Bronchial epithelial cell (primary cell): ENCODE measurements around the gene WNK2. TPM values are rescaled to one million over a fixed set of nuclear protein-coding genes. Genes with fewer than 3 reads are reported as not detected.

Experiments used
- DNase-seq: peaks from one replicate; pipeline ENCODE4 v3.0.0-alpha.2; 2010; ENCODE audit warnings: low read depth
- FAIRE-seq: peaks from 2 replicates; lab custom pipeline; 2011; peaks lifted over from hg19 to GRCh38; lab: Jason Lieb, UNC
- H3K27me3 ChIP-seq: 2 replicates; pipeline ENCODE4 v1.5.1; 2011; ENCODE audit warnings: low read length; ENCODE audit not compliant: control insufficient read depth, insufficient read depth
- H3K36me3 ChIP-seq: 2 replicates; pipeline ENCODE4 v1.5.1; 2011; ENCODE audit warnings: low read length; ENCODE audit not compliant: control insufficient read depth, insufficient read depth
- H3K4me3 ChIP-seq: 2 replicates; pipeline ENCODE4 v1.5.1; 2011; ENCODE audit warnings: mild to moderate bottlenecking, low read depth, low read length, control low read depth
- total RNA-seq: library from RNA; depleted of rRNA; stranded (reverse); fragments of >200 nt; gene quantifications from 2 replicates; pipeline ENCODE4 v1.2.1, GENCODE V29; 2014
- TF ChIP-seq, protein P1 (sequence below): IDR thresholded peaks from 2 replicates; pipeline ENCODE4 v1.5.1; 2011; ENCODE audit warnings: mild to moderate bottlenecking, moderate library complexity, low read length, control low read depth, inconsistent platforms; ENCODE audit not compliant: insufficient read depth, severe bottlenecking

WNK2 gene
- total RNA-seq, 1 donor from 2014 or later: under 0.01 TPM

DNA sequence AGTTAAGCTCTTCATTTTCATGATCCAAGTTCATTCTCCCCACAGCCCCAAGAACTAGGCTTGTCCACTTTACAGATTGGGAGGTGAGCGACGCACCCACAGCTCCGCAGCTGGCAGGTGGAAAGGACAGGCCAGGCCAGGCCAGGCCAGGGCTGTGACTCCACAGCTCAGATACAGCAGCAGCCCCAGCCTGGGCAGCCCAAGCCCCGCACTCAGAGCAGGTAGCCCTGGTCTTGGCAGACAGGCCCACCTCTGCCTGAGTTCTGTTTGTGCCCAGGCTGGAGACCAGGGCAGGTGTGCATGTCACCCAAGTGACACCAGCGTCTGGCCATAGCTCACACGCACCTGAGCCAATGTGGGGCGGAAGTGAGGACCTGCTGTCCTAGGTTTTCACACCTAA is 124.7 kb downstream of the WNK2 start:
- no peak for FAIRE-seq

DNA sequence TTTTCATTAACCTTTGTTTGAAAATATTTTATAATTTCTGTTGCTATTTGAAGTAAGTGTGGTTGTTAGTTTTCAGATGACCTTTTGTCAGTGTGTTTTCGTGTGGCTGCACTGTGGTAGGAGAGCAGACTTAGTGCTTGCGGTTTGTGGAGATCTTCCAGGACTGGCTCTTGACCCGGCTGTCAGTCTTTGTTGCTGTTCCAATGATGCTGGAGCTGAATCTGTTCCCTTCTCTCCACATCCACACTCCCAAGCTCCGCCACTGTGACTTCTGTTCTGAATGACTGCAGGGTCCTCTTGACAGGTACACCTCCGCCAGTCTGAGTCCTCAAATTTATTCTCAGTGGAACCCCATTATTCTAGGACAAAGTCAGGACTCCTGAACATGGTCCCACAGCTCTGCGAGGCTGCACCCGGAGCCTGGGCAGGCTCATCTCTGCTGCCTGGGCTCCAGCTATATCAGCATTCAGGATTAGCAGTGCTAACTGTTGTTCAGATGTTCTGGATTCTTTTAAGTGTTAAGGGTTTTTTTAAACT is 126.0 kb downstream of the WNK2 start:
- H3K36me3 ChIP-seq: no peaks in the 10 kb centered on the region
- no peak overlapping the region for H3K4me3 ChIP-seq
- DNase-seq (no peak), FAIRE-seq (no peak)
- peaks cover 5% of the 10 kb centered on the region for H3K27me3 ChIP-seq
- TF ChIP-seq, protein P1, sequence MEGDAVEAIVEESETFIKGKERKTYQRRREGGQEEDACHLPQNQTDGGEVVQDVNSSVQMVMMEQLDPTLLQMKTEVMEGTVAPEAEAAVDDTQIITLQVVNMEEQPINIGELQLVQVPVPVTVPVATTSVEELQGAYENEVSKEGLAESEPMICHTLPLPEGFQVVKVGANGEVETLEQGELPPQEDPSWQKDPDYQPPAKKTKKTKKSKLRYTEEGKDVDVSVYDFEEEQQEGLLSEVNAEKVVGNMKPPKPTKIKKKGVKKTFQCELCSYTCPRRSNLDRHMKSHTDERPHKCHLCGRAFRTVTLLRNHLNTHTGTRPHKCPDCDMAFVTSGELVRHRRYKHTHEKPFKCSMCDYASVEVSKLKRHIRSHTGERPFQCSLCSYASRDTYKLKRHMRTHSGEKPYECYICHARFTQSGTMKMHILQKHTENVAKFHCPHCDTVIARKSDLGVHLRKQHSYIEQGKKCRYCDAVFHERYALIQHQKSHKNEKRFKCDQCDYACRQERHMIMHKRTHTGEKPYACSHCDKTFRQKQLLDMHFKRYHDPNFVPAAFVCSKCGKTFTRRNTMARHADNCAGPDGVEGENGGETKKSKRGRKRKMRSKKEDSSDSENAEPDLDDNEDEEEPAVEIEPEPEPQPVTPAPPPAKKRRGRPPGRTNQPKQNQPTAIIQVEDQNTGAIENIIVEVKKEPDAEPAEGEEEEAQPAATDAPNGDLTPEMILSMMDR: no peak

More for the DNA sequence above, 124.7 kb downstream of the WNK2 start:
- peaks cover 3% of the 10 kb centered on the region for H3K27me3 ChIP-seq
- no peak for DNase-seq
- no peak overlapping the region for H3K4me3 ChIP-seq
- no peaks in the 10 kb centered on the region for H3K36me3 ChIP-seq
- TF ChIP-seq, protein P1: no peak

DNA sequence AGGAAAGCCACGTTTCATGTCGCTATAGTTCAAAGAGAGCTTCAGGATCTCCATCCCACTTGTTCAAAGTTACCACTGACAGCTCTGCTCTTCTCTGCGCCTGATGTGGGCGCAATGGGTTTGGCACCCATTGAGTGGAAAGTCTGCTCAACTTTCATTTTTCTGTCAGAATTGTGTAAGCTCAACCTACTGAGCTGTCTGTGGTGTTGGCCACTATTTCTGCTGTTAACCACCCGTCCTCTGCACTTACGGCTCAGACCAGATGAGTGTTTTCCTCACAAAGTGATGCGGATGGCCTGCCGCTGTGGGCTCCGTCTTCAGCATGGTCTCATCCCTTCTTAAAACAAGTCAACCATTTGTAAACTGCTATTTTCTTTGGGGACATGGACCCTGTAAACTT is 131.2 kb downstream of the WNK2 start:
- peaks cover 8% of the 10 kb centered on the region for H3K27me3 ChIP-seq
- TF ChIP-seq, protein P1: no peak
- H3K4me3 ChIP-seq: no peak overlapping the region
- DNase-seq (no peak), FAIRE-seq (no peak)
- no peaks in the 10 kb centered on the region for H3K36me3 ChIP-seq

DNA sequence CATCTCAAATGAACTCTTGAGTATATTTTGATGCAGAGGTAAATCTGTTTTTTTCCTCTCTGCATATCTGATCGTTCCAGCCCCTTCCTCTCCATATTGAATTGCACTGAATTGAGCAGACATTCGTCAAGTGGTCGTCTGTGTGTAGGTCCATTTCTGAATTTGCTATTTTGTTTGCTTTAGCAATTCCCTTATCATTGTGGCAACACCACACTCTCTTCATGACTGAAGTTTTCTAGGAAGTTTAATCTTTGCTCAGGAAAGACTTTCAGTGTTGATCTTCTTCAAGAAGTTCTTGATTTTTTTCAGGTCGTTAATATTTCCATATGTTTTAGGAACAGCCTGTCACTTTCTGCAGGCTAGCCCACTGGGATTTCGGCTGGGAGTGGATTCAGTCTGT is 132.0 kb downstream of the WNK2 start:
- DNase-seq (no peak), FAIRE-seq (no peak)
- Histone ChIP-seq H3K4me3 (no peak overlapping the region), H3K27me3 (peaks cover 8% of the 10 kb centered on the region), H3K36me3 (no peaks in the 10 kb centered on the region)
- TF ChIP-seq, protein P1: no peak

DNA sequence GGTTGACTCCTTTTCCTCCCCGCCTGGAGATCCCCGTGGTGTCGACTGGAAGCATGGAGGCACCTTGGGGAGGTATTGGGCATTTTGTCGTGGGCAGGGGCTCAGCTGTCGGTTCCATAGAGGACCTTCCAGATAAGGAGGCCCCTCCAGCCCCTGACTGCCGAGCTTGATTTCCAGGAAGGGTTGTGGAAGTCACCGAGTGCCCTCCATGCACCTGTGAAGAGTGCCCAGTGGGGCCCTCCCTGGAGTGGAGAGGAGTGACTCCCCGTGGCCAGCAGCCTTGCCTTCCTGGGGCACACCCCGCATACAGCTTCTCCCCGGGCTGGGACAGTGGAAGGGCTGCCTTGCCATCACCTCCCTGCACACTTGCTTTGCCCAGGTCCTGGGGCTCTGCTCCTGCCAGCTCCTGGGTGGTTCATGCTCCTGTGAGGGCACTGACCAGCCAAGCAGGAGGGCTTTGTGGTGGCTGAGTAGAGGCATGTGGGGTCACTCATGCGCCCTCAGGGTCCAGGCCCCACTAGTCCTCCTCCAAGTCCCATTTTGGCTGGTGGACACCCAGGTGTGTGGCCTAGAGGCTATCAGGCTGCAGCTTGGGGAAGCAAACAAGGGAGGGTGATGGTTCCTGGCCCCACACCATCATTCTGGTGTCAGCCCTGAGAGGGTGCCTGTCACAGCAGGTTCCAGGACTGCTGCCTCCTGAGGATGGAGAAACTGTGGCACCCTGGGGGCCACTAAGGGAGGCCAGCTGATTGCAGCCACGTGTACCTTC is 133.0 kb downstream of the WNK2 start:
- Histone ChIP-seq H3K4me3 (no peak overlapping the region), H3K27me3 (peaks cover 8% of the 10 kb centered on the region), H3K36me3 (no peaks in the 10 kb centered on the region)
- DNase-seq: no peak
- FAIRE-seq: no peak
- TF ChIP-seq, protein P1: no peak
